Activated T-cell treated with anti-CD3 and anti-CD28 coated beads for 4 hours (primary cell): ENCODE measurements around the gene RPTOR.
"Not testable (repeated sequence)": the region's sequence is repeated elsewhere in the genome, so short reads cannot be mapped to it uniquely, and the experiment has no call there.

Source experiments
- DNase-seq: peaks from one replicate; pipeline ENCODE4 v3.0.0-alpha.2; 2020

RPTOR gene

DNA sequence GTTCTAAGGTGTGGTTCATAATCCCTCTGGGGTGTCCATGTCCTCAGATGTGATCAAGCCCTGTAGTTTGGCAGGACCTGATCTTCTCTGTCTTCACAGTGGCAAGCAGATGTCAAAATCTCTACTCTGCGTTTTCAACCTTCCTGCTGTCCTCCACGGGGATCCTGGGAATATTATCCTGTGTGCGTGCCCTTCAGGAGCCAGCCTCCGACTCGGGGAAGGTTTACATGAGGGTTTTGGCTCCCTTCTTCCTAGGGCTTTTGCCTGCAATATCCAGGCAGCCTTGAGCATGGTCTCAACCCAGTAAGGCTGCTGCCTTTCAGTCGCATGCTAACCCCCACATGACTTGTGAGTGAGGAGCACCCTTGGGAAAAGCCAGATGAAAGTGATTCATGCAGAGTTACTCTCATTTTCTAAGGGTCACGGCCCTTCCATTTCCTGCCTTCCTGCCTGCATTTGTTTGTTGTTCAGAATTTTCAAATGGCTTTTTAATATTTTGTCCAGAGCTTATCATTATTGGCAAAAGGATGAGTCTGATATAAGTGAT, 244.8 kb downstream of the RPTOR start:
- DNase-seq, result no peak

- DNase-seq, result no peak
Observed at GRCh38 chr17:80790021-80790765, 245.6 kb downstream of the RPTOR start.

DNA sequence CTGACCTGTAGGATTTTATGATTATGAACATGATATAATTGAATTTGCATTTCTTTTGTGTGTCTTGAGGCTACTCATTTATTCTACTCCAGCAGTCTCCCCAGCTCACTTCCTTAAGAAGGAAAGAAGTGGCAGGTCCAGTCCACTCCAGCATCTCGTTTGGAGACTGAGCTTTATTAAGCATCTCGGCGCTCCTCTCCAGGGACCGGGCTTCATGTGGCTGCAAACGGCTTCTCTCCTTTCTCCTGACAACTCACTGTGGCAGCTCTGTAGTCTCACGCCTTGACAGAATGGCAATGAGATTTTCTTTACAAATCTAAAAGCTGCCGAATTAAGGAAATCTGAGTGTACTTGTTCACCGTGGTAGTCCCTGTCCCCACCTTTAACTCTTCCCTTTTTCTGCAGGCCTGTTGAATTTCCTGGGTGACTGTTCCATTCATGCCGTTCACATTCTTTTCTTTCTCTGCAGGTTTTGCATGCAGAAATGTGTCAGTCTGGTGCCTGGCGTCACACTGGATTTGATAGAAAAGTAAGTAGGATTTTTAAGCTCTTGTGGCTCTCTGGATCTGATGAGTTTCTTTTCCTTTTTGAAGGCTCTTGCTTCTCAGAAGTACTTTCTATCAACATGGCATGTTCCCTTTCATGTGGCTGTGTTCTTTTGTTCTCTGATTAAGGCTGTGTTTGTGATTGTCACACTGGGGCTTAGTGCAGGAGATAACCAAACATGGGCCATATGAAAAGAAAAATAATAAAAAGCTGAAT, 246.5 kb downstream of the RPTOR start:
- DNase-seq, result no peak

DNA sequence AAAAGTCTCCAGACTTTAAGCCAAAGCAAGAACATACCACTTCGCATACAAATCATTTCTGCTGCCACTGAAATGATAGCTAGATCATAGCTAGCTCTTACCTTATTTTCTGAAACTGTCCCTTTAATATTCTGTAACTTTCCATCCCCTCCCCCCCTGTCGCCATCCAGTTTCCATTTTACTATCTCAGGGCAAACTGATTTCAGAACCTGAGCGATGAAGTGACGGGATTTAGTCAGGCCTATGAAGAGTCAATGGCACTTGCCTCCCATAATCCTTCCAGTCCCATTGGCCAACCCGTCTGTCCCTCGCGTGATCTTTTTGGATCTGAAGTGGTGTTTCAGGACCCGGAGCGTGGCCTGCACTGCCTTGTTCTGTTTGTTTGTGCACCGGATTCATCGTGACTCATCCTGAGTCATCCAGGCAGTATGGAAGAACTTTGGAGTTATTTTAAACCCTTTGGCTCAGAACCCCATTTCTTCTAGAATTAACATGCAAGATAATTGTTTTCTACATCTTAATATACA, 247.2 kb downstream of the RPTOR start:
- no peak for DNase-seq

DNA sequence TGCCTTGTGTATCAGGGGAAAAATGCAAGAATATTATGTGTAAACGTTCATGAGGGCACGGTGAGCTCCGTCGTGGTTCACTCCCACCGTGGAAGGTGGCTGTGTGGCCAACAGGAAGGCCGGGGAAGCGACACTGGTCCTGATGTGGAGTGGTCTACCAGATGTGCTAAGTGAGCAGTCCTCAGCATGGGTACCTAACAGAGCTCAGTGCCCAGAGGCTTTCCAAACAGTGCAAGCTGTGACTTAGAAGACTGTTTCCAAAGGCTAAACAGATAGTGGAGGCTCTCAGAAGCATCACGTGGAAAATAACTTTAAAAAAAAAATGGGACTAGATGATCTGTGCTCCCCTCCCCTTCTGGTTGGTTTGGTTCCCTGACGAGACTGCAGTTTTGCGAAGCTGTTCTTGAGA, 247.7 kb downstream of the RPTOR start:
- no peak for DNase-seq

- DNase-seq, result no peak
Observed at GRCh38 chr17:80793421-80793820, 248.8 kb downstream of the RPTOR start.

DNA sequence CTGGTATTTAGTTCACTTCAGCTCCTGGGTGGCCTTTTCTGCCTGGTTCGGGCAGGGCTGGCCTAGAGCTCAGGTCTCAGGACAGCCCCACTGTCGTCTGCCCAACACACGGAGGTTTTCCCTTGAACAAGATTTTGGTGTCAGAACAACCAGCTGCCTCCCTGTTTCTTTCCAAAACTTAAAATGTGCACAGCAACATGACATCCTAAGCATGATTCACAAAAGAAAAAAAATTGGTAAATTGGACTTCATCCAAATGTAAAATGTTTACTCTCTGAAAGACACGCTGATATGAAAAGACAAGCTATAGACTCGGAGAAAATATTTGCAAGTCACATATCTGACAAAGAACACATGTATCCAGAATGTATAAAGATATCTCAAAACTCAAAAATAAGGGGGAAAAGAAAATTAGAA, 249.2 kb downstream of the RPTOR start:
- no peak for DNase-seq

DNA sequence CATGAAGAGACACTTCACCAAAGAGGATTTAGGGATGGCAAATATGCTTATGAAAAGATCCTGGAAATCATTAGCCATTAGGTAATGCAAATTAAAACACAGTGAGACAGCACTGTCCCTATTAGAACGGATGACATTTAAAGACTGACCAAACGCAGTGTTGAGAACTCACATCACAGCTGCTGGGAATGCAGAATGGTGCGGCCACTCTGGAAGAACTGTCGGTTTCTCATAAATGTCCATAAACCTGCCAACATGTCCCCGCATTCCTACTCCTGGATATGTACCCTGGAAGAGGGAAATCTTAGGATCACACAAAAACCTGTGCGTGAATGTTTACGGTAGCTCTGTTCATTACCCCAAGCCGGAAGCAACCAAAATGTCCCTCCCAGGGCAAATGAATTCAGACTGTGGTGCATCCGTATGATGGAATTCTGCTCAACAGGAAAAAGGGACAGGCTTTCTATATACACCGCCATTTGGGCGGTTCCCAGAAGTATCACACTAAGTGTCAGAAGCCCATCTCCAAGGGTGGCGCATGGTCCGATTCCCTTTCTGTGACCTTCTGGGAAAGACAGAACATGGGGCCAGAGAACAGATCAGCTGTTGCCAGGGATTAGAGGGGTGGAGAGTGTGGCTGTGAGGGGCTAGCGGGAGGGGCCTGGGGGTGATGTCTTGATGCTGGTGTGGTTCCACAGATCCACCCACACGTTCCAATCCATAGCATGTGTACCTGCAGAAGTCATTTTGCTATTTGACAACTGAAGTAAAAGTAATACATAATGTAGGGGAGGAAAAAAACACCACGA, 249.8 kb downstream of the RPTOR start:
- DNase-seq, result no peak

DNA sequence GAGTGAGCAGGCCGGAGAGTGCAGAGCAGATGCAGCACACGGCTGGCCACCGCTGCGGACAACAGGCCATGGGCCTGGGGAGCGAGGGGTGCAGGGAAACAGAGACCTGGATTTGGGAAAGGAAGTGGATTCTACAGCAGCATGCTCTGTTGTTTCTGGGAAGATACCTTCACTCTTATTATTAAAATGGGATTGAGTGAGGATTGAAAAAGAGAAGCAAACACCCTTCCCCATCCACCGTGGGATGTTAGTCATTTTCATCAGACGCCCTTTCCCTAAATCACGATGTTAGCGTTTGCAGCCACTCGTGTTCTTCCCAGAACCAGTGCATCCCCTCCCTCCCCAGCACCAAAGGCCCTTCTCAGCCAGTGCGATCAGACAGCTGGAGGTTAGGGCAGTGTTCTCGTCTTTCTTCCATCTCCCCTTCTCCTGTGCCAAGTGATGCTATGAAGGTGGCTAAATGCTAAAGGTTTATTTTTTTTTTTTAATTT, 250.5 kb downstream of the RPTOR start:
- no peak for DNase-seq

DNA sequence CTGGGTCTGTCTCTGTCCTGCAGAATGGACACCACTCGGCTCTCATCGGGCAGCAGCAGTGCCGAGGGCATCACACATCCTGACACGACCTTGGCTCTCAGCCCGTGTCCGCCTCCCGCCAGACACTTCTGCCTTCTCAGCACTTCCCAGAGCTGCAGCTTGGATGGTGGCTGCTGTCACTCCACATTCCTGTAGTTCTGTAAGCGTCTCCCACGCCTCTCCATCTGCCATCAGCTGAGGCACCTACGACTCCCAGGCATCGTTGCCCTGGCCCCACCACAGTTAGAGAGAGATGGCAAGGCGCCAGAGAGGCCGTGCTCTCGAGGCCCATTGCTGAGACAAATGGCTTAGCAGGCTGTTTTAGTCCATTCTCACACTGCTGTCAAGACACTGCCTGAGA, 251.1 kb downstream of the RPTOR start:
- no peak for DNase-seq

DNA sequence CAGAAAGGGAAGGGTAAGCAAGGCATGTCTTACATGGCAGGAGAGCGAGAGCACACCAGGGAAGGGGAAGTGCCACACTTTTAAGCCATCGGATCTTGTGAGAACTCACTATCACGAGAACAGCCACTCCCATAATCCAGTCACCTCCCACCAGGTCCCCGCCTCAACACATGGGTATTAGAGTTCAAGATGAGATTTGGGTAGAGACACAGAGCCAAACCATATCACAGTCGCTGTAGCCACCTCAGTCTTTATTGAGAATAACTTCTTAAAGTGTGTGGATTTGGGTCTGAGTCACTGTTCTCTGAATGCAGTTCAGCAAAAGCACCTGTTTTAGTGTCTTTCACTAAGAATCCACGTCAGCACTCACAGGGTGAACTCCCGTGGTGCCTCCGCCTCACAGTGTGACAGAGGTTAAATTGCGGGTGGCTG, 251.8 kb downstream of the RPTOR start:
- no peak for DNase-seq

- DNase-seq, result not testable (repeated sequence)
Observed at GRCh38 chr17:80797222-80797621, 252.6 kb downstream of the RPTOR start.

GRCh38 chr17:80797741-80798594, 253.3 kb downstream of the RPTOR start:
- no peak for DNase-seq

- DNase-seq, result no peak
Observed at GRCh38 chr17:80798595-80799537, 254.2 kb downstream of the RPTOR start.

GRCh38 chr17:80799538-80800480, 255.2 kb downstream of the RPTOR start:
- no peak for DNase-seq

- DNase-seq, result no peak
Observed at GRCh38 chr17:80800481-80801391, 256.1 kb downstream of the RPTOR start.

DNA sequence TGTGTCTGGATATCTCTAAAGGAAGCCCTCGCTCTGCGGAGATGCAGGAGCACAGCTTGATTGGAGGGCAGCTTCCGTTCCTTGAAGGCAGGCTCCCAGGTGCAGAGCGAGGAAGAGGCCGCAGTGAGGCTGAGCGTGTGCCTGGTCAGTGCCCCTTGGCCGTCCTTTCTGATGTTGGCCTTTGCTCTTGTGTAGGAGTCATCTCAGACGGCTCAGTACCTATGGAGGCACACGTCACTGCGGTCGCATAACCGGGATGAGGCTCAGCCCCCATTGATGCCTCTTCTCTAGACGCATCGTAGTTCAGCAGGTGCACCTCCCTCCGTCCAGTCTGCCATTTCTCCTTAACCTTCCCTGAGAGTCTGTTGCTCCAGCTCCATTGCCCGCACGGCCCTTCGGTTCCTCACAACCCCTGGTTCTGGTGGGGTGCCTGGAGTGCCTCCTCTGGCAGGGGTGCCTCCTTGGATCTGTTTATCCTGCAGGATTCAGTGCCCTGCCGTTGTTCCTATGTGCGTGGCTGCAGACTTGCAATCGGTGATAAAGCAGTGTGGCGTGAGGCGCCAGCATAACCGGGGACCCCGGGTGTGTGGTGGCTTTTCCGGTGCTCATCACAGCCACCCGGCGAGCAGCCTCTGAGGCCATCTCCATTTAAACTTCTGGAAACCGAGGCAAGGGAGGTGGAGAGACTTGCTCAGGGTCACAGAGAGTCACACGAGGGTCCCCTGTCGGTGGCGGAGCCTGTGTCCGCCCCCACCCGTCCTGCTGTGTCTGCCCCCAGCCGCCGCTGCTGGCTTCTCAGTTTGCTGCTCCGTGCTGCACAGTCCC, 258.2 kb downstream of the RPTOR start:
- no peak for DNase-seq
